ENCODE measurements around the gene CELSR1.

CELSR1 gene

GRCh38 chr22:46454504-46455269 is 82.7 kb downstream of the CELSR1 start:
- no peaks in the 10 kb centered on the region for H3K9me3 Mint-ChIP-seq
- H3K27me3 Mint-ChIP-seq: peaks cover 2% of the 10 kb centered on the region
- DNase-seq (no peak), ATAC-seq (no peak)
- H3K36me3 Mint-ChIP-seq (ENCODE audit: low read depth): no peaks in the 10 kb centered on the region
- H3K27ac Mint-ChIP-seq: no peak overlapping the region
- H3K4me3 Mint-ChIP-seq: no peak overlapping the region
- no peaks in the 10 kb centered on the region for H3K4me1 Mint-ChIP-seq

DNA sequence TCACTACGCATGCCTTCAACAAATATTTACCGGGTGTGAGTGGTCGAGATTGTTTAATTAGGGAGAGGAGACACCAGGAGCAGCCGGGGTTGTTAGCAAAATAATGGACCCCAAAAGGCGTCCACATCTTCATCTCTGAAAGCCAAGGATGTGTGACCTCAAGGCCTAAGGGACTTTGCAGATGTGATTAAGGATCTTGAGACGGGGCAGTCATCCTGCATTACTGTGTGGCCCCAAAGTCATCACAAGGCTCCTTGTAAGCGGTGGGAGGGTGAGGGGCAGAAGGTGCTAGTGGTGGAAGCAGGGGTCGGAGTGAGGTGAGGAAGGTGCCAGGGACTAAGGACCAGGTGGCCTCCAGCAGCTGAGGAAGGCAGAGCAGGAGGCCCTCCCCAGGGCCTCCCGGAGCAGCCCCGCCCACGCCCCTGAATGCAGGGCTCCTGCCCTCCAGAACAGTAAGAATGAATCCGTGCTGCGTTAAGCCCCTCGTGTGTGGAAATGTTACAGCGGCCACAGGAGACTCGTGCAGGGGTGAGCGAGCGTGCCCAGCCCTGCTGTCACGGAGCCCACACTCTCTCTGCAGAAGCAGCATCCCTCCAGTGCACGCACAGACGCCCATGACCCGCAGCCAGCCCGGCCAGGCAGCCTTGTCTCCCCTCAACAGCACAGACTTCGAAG is 83.5 kb downstream of the CELSR1 start:
- ATAC-seq (no peak), DNase-seq (no peak)
- Mint-ChIP-seq H3K36me3 (ENCODE audit: low read depth) (no peaks in the 10 kb centered on the region), H3K4me3 (no peak overlapping the region), H3K9me3 (no peaks in the 10 kb centered on the region), H3K4me1 (no peaks in the 10 kb centered on the region), H3K27ac (no peak overlapping the region), H3K27me3 (peaks cover 4% of the 10 kb centered on the region)

DNA sequence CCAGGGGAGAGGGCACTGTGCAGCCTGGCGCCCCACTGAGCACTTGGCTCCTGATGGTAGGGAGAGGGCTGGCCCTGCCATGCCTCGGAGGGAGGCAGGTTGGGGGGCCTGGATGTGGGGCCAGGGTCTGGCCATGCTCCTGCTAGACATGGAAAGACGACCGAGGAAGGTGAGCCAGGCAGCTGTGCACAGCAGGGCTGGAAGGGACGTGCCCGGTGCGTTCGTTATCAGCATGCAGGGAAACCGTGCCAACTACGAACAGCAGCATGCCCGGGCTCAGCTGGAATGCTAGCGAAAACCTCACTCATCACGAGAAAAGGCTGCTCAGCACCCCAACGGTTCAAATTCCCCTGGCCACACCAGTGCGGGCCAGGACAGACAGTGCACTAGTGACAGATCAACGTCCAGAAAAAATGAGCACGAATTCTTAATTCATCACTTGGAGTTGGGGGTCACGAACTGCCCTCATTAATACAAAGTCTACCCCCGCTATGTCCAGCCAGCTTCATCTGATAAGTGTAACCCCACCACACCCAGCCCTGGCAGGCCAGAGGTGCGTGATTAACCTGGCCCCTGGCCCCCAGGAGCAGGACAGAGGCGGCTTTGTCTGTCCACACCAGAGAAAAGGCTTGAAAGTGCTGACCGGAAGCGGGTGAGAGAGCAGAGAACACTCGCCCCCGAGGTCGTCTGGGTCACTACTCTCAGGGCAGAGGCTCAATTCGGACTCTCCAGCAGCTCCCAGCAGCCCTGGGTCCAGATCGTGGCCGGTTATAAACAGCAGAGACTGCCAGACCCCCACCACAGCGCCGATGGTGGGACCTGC is 84.2 kb downstream of the CELSR1 start:
- peaks cover 4% of the 10 kb centered on the region for H3K27me3 Mint-ChIP-seq
- H3K27ac Mint-ChIP-seq: no peak overlapping the region
- no peaks in the 10 kb centered on the region for H3K4me1 Mint-ChIP-seq
- no peaks in the 10 kb centered on the region for H3K9me3 Mint-ChIP-seq
- no peaks in the 10 kb centered on the region for H3K36me3 Mint-ChIP-seq (ENCODE audit: low read depth)
- DNase-seq: no peak
- no peak overlapping the region for H3K4me3 Mint-ChIP-seq
- ATAC-seq: no peak

DNA sequence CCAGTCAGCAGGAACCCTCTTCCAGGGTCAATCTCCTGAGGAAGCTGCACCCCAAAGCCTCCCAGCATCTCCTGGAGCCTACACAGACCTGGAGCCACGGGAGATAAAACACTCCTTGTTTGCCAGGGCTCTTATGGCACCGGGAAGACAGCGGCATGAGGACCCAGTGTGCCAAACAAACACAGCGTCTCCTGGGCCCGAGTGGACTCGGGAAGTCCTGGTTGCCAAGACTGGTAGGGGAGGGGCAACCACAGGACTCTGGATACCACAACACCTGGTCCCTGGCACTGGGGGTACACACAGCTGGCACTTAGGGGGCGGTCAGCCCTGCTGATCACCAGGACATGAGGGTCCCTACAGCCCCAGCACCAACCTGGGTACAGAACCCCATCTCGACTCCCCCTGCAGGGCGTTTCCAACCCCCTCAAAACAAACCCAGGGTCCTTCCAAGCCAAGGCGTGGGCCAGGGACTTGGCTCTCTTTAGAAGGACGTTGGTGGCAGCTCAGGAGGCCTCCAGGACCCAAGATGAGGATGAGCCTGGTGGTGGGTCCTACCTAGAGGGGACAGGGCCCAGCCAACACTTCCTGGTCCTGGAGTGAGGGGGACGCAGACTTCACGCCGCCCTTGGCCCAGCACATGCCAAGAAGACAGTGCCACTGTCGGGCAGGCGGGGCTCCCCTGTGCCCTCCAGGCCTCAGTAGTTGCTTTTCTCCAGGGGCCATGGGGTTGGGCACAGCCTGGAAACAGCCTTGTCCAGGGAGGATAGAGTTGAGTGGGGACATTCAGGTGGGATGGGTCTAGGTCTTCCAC is 85.0 kb downstream of the CELSR1 start:
- H3K27ac Mint-ChIP-seq: no peak overlapping the region
- no peak for DNase-seq
- peaks cover 4% of the 10 kb centered on the region for H3K27me3 Mint-ChIP-seq
- ATAC-seq: no peak
- no peaks in the 10 kb centered on the region for H3K4me1 Mint-ChIP-seq
- no peaks in the 10 kb centered on the region for H3K9me3 Mint-ChIP-seq
- H3K4me3 Mint-ChIP-seq: no peak overlapping the region
- no peaks in the 10 kb centered on the region for H3K36me3 Mint-ChIP-seq (ENCODE audit: low read depth)

- peaks cover 4% of the 10 kb centered on the region for H3K27me3 Mint-ChIP-seq
- H3K4me1 Mint-ChIP-seq: no peaks in the 10 kb centered on the region
- H3K9me3 Mint-ChIP-seq: no peaks in the 10 kb centered on the region
- DNase-seq: no peak
- H3K27ac Mint-ChIP-seq: no peak overlapping the region
- H3K36me3 Mint-ChIP-seq (ENCODE audit: low read depth): no peaks in the 10 kb centered on the region
- H3K4me3 Mint-ChIP-seq: no peak overlapping the region
- ATAC-seq: no peak
These were observed 85.7 kb downstream of the CELSR1 start for GRCh38 chr22:46451741-46452140.

DNA sequence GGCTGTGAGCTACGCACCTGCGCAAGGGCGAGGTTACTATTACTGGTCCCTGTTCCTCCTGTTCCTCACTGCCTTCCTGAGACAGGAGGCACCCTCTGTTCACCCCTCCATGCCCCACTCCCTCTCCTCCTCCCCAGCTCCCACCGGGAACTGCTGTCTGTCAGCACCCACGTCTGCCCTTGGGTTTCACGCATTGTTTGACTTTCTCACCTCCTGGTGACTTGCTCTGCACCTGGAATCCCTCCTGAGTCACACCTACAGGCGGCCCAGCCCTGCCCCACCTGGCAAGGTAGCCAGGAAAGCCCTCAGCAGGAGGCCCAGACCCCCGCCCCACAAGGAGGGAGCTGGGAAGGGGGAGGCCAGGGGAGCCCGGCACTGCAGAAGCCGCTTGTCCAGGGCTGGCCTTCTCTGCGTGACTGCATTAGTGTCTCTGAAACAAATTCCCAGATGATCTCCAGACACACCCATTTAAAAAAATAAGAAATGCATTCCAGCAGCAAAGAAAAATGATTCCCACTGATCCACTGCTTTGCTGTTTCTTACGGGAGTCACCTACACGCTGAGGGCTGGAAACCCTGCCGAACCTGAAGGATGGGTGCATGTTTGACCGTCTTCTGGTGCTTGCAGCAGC is 86.4 kb downstream of the CELSR1 start:
- Mint-ChIP-seq H3K4me3 (no peak overlapping the region), H3K4me1 (no peaks in the 10 kb centered on the region), H3K9me3 (no peaks in the 10 kb centered on the region), H3K36me3 (ENCODE audit: low read depth) (no peaks in the 10 kb centered on the region), H3K27me3 (peaks cover 4% of the 10 kb centered on the region), H3K27ac (no peak overlapping the region)
- ATAC-seq (no peak), DNase-seq (no peak)

GRCh38 chr22:46449974-46450745 is 87.3 kb downstream of the CELSR1 start:
- Mint-ChIP-seq H3K9me3 (no peaks in the 10 kb centered on the region), H3K27ac (no peak overlapping the region), H3K36me3 (ENCODE audit: low read depth) (no peaks in the 10 kb centered on the region), H3K27me3 (peaks cover 4% of the 10 kb centered on the region), H3K4me3 (no peak overlapping the region), H3K4me1 (no peaks in the 10 kb centered on the region)
- ATAC-seq (no peak), DNase-seq (no peak)

DNA sequence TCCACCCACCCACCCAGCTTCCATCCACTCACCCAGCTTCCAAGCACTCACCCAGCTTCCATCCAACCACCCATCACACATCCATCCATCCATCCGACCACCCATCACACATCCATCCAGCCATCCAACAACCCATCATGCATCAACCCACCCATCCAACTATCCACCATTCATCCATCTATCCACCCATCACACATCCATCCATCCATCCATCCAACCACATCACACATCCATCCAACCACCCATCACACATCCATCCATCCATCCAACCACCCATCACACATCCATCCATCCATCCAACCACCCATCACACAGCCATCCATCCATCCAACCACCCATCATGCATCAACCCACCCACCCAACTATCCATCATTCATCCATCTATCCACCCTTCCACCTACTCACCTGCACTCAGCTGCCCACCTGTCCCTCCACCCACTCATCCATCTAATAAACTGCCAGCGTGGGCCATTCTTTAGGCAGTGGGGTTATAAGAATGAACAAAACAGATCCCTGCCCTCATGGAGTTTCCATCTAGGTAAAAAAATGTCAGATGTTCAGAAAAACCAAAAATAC is 88.2 kb downstream of the CELSR1 start:
- no peak overlapping the region for H3K27ac Mint-ChIP-seq
- no peaks in the 10 kb centered on the region for H3K36me3 Mint-ChIP-seq (ENCODE audit: low read depth)
- peaks cover 4% of the 10 kb centered on the region for H3K27me3 Mint-ChIP-seq
- H3K4me3 Mint-ChIP-seq: no peak overlapping the region
- DNase-seq (no peak), ATAC-seq (no peak)
- H3K4me1 Mint-ChIP-seq: no peaks in the 10 kb centered on the region
- H3K9me3 Mint-ChIP-seq: no peaks in the 10 kb centered on the region

DNA sequence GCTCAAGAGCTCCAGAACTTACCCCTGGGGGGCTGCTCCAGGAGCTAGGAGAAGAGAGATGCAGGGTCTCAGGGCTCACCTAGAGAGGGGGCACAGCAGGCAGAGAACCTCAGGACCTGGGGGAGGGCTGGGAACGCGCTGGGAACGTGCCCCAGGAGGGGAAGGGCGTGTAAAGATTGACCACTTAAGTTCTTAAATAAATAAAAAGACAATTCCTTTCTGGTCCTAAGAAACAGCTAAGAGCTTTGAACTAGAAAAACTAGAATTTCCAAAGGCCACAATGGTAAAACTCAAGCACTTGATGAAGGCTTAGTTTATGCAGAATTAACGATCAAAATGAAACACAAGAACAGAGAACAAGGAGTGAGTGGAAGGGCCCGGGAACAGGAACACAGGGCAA is 89.1 kb downstream of the CELSR1 start:
- Mint-ChIP-seq H3K4me1 (no peaks in the 10 kb centered on the region), H3K9me3 (no peaks in the 10 kb centered on the region), H3K4me3 (no peak overlapping the region), H3K36me3 (ENCODE audit: low read depth) (no peaks in the 10 kb centered on the region), H3K27ac (no peak overlapping the region), H3K27me3 (peaks cover 4% of the 10 kb centered on the region)
- DNase-seq (no peak), ATAC-seq (no peak)

DNA sequence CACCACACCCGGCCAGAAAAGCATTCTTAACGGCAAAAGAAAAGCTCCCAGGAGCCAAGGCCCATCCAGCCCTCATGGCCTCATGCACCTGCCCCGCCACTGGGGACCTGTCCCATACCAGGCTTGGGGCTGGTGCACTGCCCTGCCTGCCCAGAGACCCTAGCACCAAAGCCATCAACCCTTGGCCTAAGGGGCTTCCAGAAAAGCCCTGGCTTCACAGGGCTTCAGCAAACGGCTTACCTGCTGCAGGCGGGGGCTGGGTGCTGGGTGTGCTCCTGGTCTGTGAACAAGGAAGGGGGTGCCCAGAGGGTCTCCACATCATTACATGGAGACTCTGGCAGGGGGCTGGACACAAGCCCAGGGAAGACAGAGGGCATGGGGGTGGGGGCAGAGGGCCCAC is 89.5 kb downstream of the CELSR1 start:
- no peak overlapping the region for H3K27ac Mint-ChIP-seq
- ATAC-seq (no peak), DNase-seq (no peak)
- no peaks in the 10 kb centered on the region for H3K36me3 Mint-ChIP-seq (ENCODE audit: low read depth)
- H3K27me3 Mint-ChIP-seq: peaks cover 4% of the 10 kb centered on the region
- H3K9me3 Mint-ChIP-seq: no peaks in the 10 kb centered on the region
- H3K4me3 Mint-ChIP-seq: no peak overlapping the region
- H3K4me1 Mint-ChIP-seq: no peaks in the 10 kb centered on the region

GRCh38 chr22:46446799-46447198 is 90.6 kb downstream of the CELSR1 start:
- H3K9me3 Mint-ChIP-seq: no peaks in the 10 kb centered on the region
- no peak for ATAC-seq

GRCh38 chr22:46445771-46446420 is 91.5 kb downstream of the CELSR1 start:
- Mint-ChIP-seq H3K36me3 (ENCODE audit: low read depth) (no peaks in the 10 kb centered on the region), H3K4me1 (no peaks in the 10 kb centered on the region), H3K27ac (no peak overlapping the region), H3K9me3 (no peaks in the 10 kb centered on the region), H3K27me3 (peaks cover 4% of the 10 kb centered on the region), H3K4me3 (no peak overlapping the region)
- ATAC-seq: no peak
- DNase-seq: no peak

More at GRCh38 chr22:46446799-46447198, 90.6 kb downstream of the CELSR1 start:
- H3K36me3 Mint-ChIP-seq (ENCODE audit: low read depth): no peaks in the 10 kb centered on the region
- peaks cover 4% of the 10 kb centered on the region for H3K27me3 Mint-ChIP-seq
- no peaks in the 10 kb centered on the region for H3K4me1 Mint-ChIP-seq
- DNase-seq: no peak
- H3K27ac Mint-ChIP-seq: no peak overlapping the region
- no peak overlapping the region for H3K4me3 Mint-ChIP-seq

DNA sequence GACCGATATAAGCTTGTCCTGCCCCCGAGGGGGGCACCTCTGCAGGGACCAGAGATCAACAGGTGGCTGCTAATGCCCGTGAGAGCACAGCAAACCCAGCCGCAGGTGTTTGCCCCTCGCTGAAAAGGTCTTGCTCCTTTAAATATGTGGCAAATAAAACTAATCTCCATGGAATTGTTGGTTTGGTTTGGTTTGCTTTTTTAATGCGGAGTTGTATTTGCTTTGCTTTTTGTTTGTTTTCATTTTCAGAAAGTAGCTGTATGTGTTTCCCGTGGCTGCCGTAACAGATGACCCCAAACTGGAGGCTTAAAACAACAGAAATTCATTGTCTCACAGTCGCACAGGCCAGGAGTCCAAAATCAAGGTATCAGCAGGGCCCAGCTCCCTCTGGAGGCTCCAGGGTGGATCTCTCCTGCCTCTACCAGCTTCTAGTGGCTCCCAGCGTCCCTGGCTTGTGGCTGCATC is 93.0 kb downstream of the CELSR1 start:
- no peak for ATAC-seq
- H3K9me3 Mint-ChIP-seq: no peaks in the 10 kb centered on the region
- no peak overlapping the region for H3K4me3 Mint-ChIP-seq
- DNase-seq: no peak
- H3K27me3 Mint-ChIP-seq: peaks cover 2% of the 10 kb centered on the region
- H3K27ac Mint-ChIP-seq: no peak overlapping the region
- no peaks in the 10 kb centered on the region for H3K4me1 Mint-ChIP-seq
- H3K36me3 Mint-ChIP-seq (ENCODE audit: low read depth): no peaks in the 10 kb centered on the region

Data from activated naive CD8-positive, alpha-beta T cell treated with anti-CD3 and anti-CD28 coated beads, Interleukin-2, amount 50 U/mL, for 24 hours (primary cell).